DOHH2 (cell line): ENCODE measurements around the gene CBFA2T3.

Experiments
- H3F3A ChIP-seq: fragments of 200-600 bp; sonication (generic), shearing (Covaris generic); 2 replicates; pipeline ENCODE4 v1.6.0; 2016; ENCODE audit warnings: antibody characterized with exemption, mild to moderate bottlenecking; ENCODE audit not compliant: control insufficient read depth, insufficient read depth
- H3K27ac ChIP-seq: fragments of 200-600 bp; sonication (generic); 2 replicates; pipeline ENCODE4 v1.5.1; 2014; ENCODE audit warnings: low read depth, mild to moderate bottlenecking, low read length, moderate library complexity
- H3K27me3 ChIP-seq: fragments of 200-600 bp; sonication (generic); 2 replicates; pipeline ENCODE4 v1.6.1; 2014; ENCODE audit warnings: mild to moderate bottlenecking, low read length, mixed read lengths; ENCODE audit not compliant: control insufficient read depth
- H3K36me3 ChIP-seq: fragments of 200-600 bp; sonication (generic); 2 replicates; pipeline ENCODE4 v1.6.1; 2014; ENCODE audit warnings: mild to moderate bottlenecking, low read length, moderate library complexity, mixed read lengths; ENCODE audit not compliant: control insufficient read depth
- H3K4me1 ChIP-seq: fragments of 200-600 bp; sonication (generic); 2 replicates; pipeline ENCODE4 v1.6.1; 2014; ENCODE audit warnings: mild to moderate bottlenecking, low read length, mixed read lengths; ENCODE audit not compliant: control insufficient read depth
- H3K4me2 ChIP-seq: fragments of 200-600 bp; sonication (generic); 2 replicates; pipeline ENCODE4 v1.6.0; 2014; ENCODE audit warnings: mild to moderate bottlenecking, low read length, moderate library complexity
- H3K4me3 ChIP-seq: fragments of 200-600 bp; sonication (generic); 2 replicates; pipeline ENCODE4 v1.5.1; 2014; ENCODE audit warnings: mild to moderate bottlenecking, low read length, mixed read lengths
- H3K79me2 ChIP-seq: fragments of 200-600 bp; sonication (generic); 2 replicates; pipeline ENCODE4 v1.6.1; 2014; ENCODE audit warnings: mild to moderate bottlenecking, low read length, mixed read lengths; ENCODE audit not compliant: control insufficient read depth
- H3K9me2 ChIP-seq: fragments of 200-600 bp; sonication (generic); replicated peaks from 2 replicates; pipeline ENCODE4 v1.6.1; 2014; ENCODE audit warnings: mild to moderate bottlenecking, low read length, mixed read lengths; ENCODE audit not compliant: control insufficient read depth
- H3K9me3 ChIP-seq: fragments of 200-600 bp; sonication (generic); 2 replicates; pipeline ENCODE4 v1.6.1; 2014; ENCODE audit warnings: antibody characterized with exemption, low read length, mixed read lengths; ENCODE audit not compliant: control insufficient read depth, insufficient read depth
- H4K20me1 ChIP-seq: fragments of 200-600 bp; sonication (generic); 2 replicates; pipeline ENCODE4 v1.6.0; 2014; ENCODE audit warnings: low read depth, mild to moderate bottlenecking, antibody characterized with exemption, low read length, moderate library complexity; ENCODE audit not compliant: control insufficient read depth, insufficient read depth
- CTCF ChIP-seq: fragments of 200-600 bp; sonication (generic); IDR thresholded peaks from one replicate; pipeline ENCODE4 v1.5.1; 2014; ENCODE audit warnings: antibody characterized with exemption, mild to moderate bottlenecking, low read depth, low read length; ENCODE audit not compliant: poor library complexity, severe bottlenecking
- EZH2phosphoT487 ChIP-seq: fragments of 200-600 bp; sonication (generic); IDR thresholded peaks from 2 replicates; pipeline ENCODE4 v1.6.1; 2017; ENCODE audit warnings: borderline replicate concordance, mild to moderate bottlenecking, antibody characterized with exemption, low read length, moderate library complexity, mixed read lengths

Gene CBFA2T3

GRCh38 chr16:88833086-88833485 is 143.9 kb downstream of the CBFA2T3 start:
- Histone ChIP-seq H3K79me2 (no peaks in the 10 kb centered on the region), H3K36me3 (no peaks in the 10 kb centered on the region), H4K20me1 (no peaks in the 10 kb centered on the region), H3K27ac (no peak overlapping the region), H3K4me1 (peaks cover 12% of the 10 kb centered on the region), H3K27me3 (no peaks in the 10 kb centered on the region), H3K9me3 (no peaks in the 10 kb centered on the region), H3K9me2 (no peaks in the 10 kb centered on the region), H3K4me2 (peak overlapping the region; percentile 34), H3K4me3 (no peak overlapping the region), H3F3A (no peaks in the 10 kb centered on the region)
- no peak for TF ChIP-seq CTCF
- TF ChIP-seq EZH2phosphoT487, result no peak

- no peak for TF ChIP-seq CTCF
- no peak for TF ChIP-seq EZH2phosphoT487
- H3K4me3 ChIP-seq, result no peak overlapping the region
- H3K36me3 ChIP-seq, result no peaks in the 10 kb centered on the region
- no peak overlapping the region for H3K27ac ChIP-seq
- no peaks in the 10 kb centered on the region for H3F3A ChIP-seq
- H3K9me3 ChIP-seq, result no peaks in the 10 kb centered on the region
- no peaks in the 10 kb centered on the region for H4K20me1 ChIP-seq
- H3K79me2 ChIP-seq, result no peaks in the 10 kb centered on the region
- H3K27me3 ChIP-seq, result no peaks in the 10 kb centered on the region
- H3K4me1 ChIP-seq, result peaks cover 12% of the 10 kb centered on the region
- no peaks in the 10 kb centered on the region for H3K9me2 ChIP-seq
- no peak overlapping the region for H3K4me2 ChIP-seq
These were observed 145.2 kb downstream of the CBFA2T3 start for GRCh38 chr16:88831838-88832237.

- Histone ChIP-seq H3K4me3 (no peak overlapping the region), H3K4me1 (peaks cover 12% of the 10 kb centered on the region), H3K9me2 (no peaks in the 10 kb centered on the region), H3K9me3 (no peaks in the 10 kb centered on the region), H4K20me1 (no peaks in the 10 kb centered on the region), H3K4me2 (no peak overlapping the region), H3K79me2 (no peaks in the 10 kb centered on the region), H3K36me3 (no peaks in the 10 kb centered on the region), H3K27ac (no peak overlapping the region), H3F3A (no peaks in the 10 kb centered on the region), H3K27me3 (no peaks in the 10 kb centered on the region)
- TF ChIP-seq CTCF (no peak), EZH2phosphoT487 (no peak)
These were observed 146.2 kb downstream of the CBFA2T3 start for GRCh38 chr16:88830783-88831182.

GRCh38 chr16:88830258-88830657 is 146.7 kb downstream of the CBFA2T3 start:
- Histone ChIP-seq H3K4me3 (no peak overlapping the region), H4K20me1 (no peaks in the 10 kb centered on the region), H3K36me3 (no peaks in the 10 kb centered on the region), H3K9me3 (no peaks in the 10 kb centered on the region), H3K79me2 (no peaks in the 10 kb centered on the region), H3K27ac (no peak overlapping the region), H3F3A (no peaks in the 10 kb centered on the region), H3K4me2 (no peak overlapping the region), H3K4me1 (peaks cover 12% of the 10 kb centered on the region), H3K27me3 (no peaks in the 10 kb centered on the region), H3K9me2 (no peaks in the 10 kb centered on the region)
- no peak for TF ChIP-seq CTCF
- TF ChIP-seq EZH2phosphoT487, result no peak
